ENCODE data around the gene AMOT.

DNA sequence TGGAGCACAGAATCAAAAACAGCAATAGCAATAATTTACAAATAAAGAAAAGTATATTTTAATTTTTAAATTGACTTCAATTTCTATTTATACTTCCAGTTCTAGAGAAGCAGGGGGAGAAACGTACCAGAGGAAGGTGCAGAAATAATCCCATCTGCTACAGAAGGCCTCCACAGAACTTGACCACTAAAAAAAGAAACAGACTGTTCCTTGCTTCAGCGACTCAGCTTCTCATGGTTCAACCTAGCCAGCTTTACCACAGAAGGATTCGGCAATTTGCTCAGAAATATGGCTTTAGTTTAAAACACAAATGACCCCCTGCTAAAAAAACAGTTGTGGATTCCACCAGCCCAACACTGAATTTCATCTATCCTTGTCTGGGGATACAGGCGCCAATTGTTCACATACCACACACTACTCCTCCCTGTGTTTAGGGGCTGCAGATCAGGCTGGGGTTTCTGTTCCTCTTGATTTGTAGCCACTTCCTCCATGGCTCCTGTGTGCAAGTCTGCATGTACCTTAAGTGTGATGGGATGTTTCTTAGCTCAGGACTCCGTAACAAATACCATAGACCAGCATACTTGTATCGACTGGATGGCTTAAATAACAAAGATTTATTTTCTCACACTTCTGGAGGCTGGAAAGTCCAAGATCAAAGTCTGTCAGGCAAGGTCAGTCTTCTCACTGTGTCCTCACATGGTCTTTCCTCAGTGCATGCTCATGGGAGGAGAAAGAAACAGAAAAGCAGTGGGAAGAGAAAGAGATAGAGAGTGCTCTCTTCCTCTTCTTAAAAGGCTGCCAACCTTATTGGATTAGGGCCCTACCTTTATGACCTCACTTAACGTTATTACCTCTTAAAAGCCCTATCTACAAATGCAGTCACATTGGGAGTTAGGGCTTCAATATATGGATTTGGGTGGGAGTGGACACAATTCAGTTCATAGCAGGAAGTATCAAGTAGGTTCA lies 79.1 kb downstream of the AMOT start:
- TF ChIP-seq POLR2A (IDR thresholded peaks at IDR 0.05; ENCODE audit: low read depth, low read length) (no peak), POLR2AphosphoS5 (IDR thresholded peaks at IDR 0.05; ENCODE audit: low read depth, low read length) (no peak), SPI1 (IDR thresholded peaks at IDR 0.05; ENCODE audit: low read depth, low read length) (peak; percentile 96), TAF1 (IDR thresholded peaks at IDR 0.05; ENCODE audit: low read depth, low read length) (no peak), POU2F2 (IDR thresholded peaks at IDR 0.05; ENCODE audit: low read depth, low read length) (no peak), PAX5 (IDR thresholded peaks at IDR 0.05; ENCODE audit: insufficient read depth, low read length, severe bottlenecking) (no peak)
